Left renal cortex interstitium (tissue), 4 donors: ENCODE data around the gene REXO1. TPM values are rescaled to one million over a fixed set of nuclear protein-coding genes. Genes with fewer than 3 reads are reported as not detected.
"Not testable (repeated sequence)": the region's sequence is repeated elsewhere in the genome, so short reads cannot be mapped to it uniquely, and the experiment has no call there.

ENCODE experiments used
- DNase-seq, 4 donors: peaks; one replicate each; pipeline ENCODE4 v3.0.0-alpha.2; 2013; ENCODE audit warnings: low read depth in 4 of 4, low spot score in 2 of 4, missing footprints in 1 of 4
- polyA plus RNA-seq, 4 donors: library from polyadenylated mRNA; unstranded; fragments of 120-200 nt; gene quantifications; one replicate each; pipeline ENCODE4 v1.2.1, GENCODE V29; 2013; ENCODE audit not compliant: insufficient read length in 4 of 4

The REXO1 gene
- 10 to 100 TPM; 20.4 to 35.7 (median 28.0) TPM for polyA plus RNA-seq

GRCh38 chr19:1848399-1849131, at the start of gene REXO1:
TSS of gene REXO1 (minus strand) at chr19:1848483. CDS start at chr19:1848358, 125 bp downstream.
- DNase-seq = peak; percentile 91 to 96 (median 94)

DNA sequence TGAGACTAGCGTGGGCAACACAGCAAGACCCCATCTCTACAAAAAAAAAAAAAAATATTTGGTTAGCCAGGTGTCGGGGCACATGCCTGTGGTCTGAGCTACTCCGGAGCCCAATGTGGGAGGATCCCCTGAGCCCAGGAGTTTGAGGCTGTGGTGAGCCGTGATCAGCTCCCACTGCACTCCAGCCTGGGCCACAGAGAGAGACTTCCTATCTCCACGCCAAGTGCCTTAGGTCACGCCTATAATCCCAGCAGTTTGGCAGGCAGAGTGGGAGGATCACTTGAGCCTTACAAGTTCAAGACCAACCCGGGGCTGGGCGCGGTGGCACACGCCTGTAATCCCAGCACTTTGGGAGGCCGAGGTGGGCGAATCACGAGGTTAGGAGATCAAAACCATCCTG, 48.2 kb upstream of the REXO1 start:
- DNase-seq = no peak

GRCh38 chr19:1893791-1894190, 45.5 kb upstream of the REXO1 start:
- DNase-seq = no peak

GRCh38 chr19:1889907-1890306, 41.6 kb upstream of the REXO1 start:
- DNase-seq = no peak

DNA sequence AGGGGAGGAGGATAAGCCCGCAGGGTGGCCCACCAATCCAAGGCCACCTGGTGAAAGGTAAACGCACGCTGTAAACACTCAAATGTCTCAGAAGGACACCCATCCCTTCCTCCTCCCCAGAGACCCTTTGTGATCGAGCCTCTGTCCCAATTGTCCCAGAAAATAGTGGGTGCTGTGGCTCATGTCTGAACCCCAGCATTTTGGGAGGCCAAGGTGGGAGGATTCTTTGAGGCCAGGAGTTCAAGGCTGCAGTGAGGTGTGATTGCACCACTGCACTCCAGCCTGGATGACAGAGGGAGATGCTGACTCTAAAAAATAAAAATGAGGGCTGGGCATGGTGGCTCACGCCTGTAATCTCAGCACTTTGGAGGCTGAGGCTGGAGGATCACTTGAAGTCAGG, 40.1 kb upstream of the REXO1 start:
- DNase-seq = no peak

GRCh38 chr19:1886360-1886759, 38.1 kb upstream of the REXO1 start:
- not testable (repeated sequence) for DNase-seq

- peak in 3 of 4 donors; percentile 75 to 91 (median 81) for DNase-seq
Measured at GRCh38 chr19:1885398-1886119, 37.3 kb upstream of the REXO1 start, which contains the start of gene ABHD17A. TSS of gene ABHD17A (minus strand) at chr19:1885496. CDS start at chr19:1881566, 3,930 bp downstream.

- no peak for DNase-seq
Measured at GRCh38 chr19:1884719-1885334, 36.5 kb upstream of the REXO1 start.

- DNase-seq = no peak
Measured at GRCh38 chr19:1884291-1884718, 36.0 kb upstream of the REXO1 start.

GRCh38 chr19:1883784-1884183, 35.5 kb upstream of the REXO1 start:
- DNase-seq = no peak

- DNase-seq = no peak
Measured at GRCh38 chr19:1882786-1883692, 34.8 kb upstream of the REXO1 start.

GRCh38 chr19:1882089-1882785, 34.0 kb upstream of the REXO1 start:
- no peak for DNase-seq

GRCh38 chr19:1881393-1882088, 33.3 kb upstream of the REXO1 start:
- not testable (repeated sequence) for DNase-seq

DNA sequence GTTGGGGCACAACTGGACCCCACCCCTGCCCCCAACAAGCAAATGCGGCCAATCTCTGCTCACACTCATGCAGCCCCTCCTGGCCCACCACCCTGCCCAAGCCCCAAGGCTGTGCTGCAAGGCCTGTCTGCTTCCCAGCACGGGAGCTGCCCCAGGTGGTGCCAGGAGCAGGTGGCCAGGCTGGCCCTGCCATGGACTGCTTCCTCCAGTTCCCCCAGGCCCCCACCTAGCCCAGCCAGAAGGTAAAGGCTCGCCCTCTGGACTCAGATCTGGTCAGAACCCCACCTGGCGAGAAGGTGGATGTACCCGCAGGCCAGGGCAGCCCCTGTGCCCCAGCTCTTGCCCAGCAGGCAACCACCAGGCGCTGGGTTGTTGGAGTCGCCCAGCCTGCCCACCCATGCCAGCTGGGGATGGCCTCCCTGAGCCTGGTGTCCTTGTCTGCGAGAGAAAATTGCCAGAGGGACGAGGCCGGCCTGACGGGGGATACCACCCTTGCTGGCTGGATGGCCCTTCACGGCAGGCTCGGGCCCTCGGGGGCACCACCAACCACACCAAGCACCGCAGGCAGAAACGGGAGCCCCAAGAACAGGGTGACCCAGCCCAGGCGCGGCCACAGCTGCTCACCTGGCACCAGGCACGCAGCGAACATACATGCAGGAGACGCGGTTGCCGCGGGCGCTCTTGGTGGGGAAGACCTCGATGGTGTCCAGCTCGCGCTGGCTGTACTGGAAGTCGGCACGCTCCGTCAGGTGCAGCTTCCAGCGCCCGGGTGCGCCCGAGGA, 32.5 kb upstream of the REXO1 start:
- DNase-seq = no peak

DNA sequence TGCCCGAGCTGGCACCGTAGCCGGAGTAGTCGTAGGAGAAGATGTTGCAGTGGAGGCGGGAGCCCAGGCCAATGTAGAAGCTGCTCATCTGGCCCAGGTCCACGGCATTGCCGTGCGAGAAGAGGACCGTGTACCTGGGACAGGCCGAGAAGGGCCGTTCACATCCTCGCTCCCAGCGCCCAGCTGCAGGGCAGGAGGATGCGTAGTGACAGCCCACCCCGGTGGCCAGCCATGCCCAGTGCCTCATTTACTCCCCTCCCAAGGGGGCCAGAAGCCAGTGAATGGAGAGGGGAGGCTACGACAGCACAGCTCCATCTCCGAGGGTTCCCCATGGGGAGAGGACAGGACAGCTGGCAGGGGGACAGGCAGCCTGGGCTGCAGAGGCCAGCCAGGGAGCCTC, 31.7 kb upstream of the REXO1 start:
- not testable (repeated sequence) for DNase-seq

GRCh38 chr19:1878583-1878982, 30.3 kb upstream of the REXO1 start:
- not testable (repeated sequence) for DNase-seq

DNA sequence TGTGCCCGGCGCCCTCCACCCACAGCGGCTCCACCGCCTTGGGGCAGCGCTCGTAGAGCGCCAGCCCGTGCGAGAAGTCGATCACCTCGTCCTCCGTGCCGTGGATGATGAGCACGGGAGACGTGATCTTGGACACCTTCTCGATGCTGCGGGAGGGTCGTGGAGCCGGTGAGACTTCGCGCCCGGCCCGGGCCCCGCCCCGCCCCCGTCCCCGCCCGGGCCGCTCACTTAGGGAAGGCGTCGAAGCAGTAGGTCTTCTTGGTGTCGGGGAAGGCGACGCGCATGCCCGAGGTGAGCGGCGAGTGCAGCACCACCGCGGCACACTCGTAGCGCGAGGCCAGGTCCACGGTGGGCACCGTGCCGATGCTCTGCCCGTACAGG, 29.0 kb upstream of the REXO1 start:
- DNase-seq = not testable (repeated sequence)
